ENCODE results near the gene RUNDC3A. TPM values are rescaled to one million over a fixed set of nuclear protein-coding genes. Genes with fewer than 3 reads are reported as not detected.

The RUNDC3A gene
- total RNA-seq, 1 donor from 2014 or later: 0.45 TPM

Other genes with a start within 250 kb of the RUNDC3A start
- gene LSM12, start 241.9 kb upstream of the RUNDC3A start, total RNA-seq: 58.2 TPM
- gene G6PC3, start 237.9 kb upstream of the RUNDC3A start, total RNA-seq: 26.3 TPM
- gene HDAC5, start 185.0 kb upstream of the RUNDC3A start, total RNA-seq: 81.4 TPM
- 1.5 TPM for gene HROB, start 166.7 kb upstream of the RUNDC3A start, total RNA-seq
- 17.0 TPM for gene ASB16, start 137.9 kb upstream of the RUNDC3A start, total RNA-seq
- gene TMUB2, start 121.6 kb upstream of the RUNDC3A start, total RNA-seq: 23.6 TPM
- 36.0 TPM for gene ATXN7L3, start 108.7 kb upstream of the RUNDC3A start, total RNA-seq
- gene UBTF, start 88.9 kb upstream of the RUNDC3A start, total RNA-seq: 65.2 TPM
- gene SLC4A1, start 40.5 kb upstream of the RUNDC3A start, total RNA-seq: not detected
- 52.3 TPM for gene SLC25A39, start 16.2 kb downstream of the RUNDC3A start, total RNA-seq
- 156 TPM for gene GRN, start 36.7 kb downstream of the RUNDC3A start, total RNA-seq
- 0.72 TPM for gene FAM171A2, start 55.3 kb downstream of the RUNDC3A start, total RNA-seq
- 0.72 TPM for gene ITGA2B, start 81.0 kb downstream of the RUNDC3A start, total RNA-seq
- 19.8 TPM for gene GPATCH8, start 194.8 kb downstream of the RUNDC3A start, total RNA-seq
- 3.1 TPM for gene FZD2, start 248.9 kb downstream of the RUNDC3A start, total RNA-seq

All from left ventricle myocardium superior (tissue), 1 donor.